HG03460 (cell line): ENCODE results near the gene INHBB.

Source experiments
- ATAC-seq: cut with Tn5 transposase; IDR thresholded peaks from one replicate; pipeline ENCODE4 v1.9.1; 2021; ENCODE audit not compliant: unreplicated experiment

The INHBB gene

DNA sequence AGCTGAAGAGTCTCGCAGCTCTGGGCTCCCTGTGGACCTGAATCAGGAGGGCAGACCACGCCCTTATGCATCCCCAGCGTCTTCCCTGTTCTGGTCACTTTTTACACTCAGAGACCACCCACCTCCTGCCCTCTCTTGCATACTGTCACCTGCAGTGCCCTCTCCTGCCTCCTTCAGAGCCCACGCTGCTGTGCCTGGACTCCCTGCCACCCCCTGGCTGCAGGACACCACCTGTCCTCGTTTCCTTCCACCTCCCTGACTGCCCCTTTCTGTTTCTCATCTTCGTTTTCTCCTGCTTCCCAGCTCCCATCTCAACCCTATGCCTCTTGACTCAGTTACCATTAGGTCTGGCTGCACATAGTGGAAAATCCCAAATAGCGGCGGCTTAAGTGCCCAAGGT, 9.2 kb upstream of the INHBB start:
- no peak for ATAC-seq

DNA sequence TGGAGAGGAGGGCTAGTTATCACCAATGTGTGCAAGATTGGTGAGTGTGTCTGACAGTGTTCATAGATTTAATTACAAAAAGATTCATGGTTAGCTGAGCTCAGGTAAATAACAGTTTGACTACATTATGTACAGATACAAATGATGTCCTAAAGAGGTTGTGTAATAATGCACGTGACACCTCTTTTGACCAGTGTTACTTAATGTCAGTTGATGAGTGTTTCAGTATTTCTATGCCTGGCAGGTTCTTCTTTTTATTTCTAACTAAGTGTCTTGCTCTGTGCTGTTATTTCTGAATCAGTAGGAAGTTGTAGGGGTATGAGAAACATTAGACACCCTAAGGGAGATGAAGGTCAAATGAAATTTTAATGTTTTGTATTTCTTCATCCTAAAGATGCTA, 7.9 kb upstream of the INHBB start:
- ATAC-seq, result no peak

DNA sequence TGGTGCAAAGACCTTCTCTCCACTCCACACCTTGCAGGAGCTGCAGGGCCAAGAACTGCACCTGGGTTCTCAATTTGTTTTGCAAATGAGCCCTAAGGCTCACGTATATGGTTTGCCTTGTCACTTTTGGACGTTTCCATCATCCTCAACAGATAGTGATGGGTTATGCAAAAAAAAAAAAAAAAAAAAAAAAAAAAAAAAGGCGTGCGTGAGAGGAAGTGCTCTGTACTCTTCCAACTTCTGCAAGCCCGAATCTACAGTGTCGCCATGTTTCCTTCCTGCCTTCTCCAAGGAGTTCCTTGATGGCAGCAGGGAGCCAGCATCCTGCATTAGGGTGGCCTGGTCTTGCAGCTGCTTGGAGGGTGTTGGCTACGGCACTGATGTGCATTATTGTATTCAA, 4.0 kb upstream of the INHBB start:
- ATAC-seq, result no peak

DNA sequence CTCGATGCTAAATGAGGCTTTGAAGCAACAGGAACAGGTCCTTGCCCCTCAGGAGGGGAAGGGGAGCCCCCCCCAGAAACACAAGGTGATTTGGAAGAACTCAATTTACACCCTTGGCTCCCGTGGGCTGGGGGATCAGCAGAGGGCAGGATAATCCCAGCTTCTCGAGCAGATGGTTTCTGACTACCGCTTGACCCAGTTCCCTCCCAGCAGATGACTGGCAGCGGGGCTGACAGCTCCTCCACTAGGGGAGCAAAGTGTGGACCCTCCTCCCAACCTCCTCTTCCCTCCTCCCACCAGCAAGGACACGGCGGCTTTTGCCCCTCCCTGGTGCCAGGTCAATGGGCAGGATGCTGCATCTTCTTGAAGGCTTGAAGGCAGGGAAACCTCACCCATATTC, 3.5 kb upstream of the INHBB start:
- ATAC-seq, result no peak

DNA sequence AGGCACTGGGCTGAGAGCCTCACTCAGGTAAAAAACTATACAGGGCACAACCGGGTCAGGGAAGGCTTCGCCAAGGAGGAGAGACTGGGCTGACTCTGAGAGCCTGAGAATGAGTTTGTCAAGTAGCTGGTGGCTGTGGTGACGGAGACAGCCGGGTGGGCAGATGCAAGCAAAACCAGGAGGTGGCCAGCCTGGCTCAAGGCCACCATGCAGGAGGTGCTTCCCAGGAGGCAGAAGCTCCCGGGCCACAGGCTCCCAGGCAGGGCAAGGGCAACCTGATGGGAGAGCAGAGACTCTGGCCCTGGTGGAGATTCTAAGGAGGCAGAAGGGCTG, 2.9 kb upstream of the INHBB start:
- ATAC-seq, result no peak

DNA sequence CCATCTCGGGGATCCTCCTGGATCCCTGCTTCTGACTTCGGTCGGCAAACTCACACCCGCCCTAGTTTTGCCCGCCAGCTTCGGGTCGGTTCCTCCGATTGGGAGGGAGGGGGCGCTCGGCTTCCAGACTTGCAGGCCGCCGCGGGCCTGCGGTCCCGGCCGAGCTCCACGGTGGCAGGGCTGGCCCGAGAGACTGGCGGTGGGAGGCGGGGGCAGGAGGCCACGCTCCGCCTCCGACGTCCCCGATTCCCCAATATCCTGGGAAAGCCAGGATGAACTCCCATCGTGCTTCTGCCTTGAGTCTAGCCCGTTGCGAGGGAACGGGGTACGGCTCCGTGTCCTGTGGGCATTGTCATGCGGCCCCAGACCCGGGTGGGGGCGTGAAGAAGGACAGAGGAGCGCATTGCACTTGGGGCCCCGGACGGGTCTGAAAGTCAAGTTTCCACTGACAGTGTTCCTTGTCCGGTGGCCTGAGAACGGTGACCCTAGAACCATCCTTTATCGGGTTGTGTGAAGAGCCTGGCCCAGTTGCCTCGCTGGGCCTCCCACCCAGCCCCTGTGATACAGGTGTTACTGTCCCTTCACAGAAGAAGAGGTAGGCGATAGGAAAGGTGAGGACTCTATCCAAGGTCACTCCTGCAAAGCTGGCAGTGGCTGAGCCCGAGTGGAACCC, 2.4 kb upstream of the INHBB start:
- ATAC-seq, result no peak

DNA sequence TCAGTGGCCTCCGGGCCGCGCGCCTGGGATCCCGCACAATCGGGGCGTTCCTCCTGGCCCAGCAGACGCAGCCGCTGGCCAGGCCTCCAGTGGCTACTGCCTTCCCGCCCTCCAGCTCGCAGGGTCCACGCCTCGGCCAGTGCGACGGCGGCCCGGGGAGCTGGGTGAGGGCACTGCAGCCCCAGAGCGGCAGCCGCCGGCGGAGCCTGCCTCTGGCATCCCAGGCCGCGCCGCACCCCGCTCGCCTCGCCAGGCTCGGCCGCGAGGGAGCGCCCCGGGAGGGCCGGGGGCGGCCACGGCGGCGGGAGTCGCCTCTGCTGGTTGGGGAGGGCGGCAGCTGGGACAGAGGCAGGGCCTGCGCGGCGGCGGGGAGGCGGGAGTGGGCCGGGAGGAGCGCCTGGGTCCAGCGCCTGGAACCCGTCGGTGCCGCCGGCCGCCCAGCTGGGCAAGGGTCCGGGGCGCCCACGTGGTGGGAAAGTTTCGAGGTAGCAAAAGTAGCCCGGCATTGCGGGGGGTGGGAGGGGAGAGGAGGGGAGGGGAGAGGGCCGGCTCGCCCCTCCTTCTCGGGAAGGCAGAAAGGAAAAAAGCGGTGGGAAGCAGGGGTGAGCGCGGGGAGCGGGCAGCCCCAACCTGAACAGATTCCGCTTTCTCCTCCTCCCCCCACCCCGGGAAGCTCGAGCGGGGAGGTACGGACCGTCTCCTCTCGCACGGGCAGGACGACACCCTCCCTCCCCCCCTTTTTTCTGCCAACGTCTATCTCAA, 1.5 kb upstream of the INHBB start:
- no peak for ATAC-seq

DNA sequence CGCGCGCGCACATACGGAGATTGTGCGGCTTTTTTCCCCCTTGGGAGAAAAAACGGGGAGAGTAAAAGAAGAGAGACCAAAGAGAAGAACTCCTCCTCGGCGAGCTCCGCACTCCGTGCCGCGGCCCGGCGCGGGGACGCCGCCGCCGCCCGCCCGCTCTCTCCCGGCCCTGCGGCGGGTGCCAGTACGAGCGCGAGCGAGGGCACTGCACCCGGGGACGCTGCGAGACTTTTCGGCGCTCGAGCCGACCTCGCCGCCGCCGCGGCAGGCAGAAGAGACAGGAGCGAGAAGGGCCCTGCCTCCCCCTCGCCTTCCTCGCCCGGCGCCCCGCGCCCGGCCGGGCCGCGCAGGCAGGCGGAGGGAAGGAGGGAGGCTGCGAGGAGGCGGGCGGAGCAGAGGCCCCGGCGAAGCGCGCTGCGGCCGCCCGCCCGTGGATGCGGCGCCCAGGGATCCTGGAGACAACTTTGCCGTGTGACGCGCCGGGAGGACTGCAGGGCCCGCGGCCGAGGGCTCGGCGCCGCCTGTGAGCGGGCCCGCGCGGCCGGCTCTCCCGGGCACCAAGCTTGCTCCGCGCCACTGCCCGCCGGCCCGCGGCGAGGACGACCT, 857 bp upstream of the INHBB start:
- ATAC-seq, result no peak

DNA sequence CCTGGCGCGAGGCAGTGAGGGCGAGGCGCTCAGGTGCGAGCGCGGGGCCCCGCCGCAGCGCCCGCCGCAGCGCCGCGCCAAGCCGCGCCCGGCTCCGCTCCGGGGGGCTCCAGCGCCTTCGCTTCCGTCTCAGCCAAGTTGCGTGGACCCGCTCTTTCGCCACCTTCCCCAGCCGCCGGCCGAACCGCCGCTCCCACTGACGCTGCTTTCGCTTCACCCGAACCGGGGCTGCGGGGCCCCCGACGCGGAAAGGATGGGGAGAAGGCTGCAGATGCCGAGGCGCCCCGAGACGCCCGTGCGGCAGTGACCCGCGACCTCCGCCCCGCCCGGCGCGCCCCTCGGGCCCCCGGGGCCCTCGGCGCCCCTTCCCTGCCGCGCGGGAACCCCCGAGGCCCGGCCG, 328 bp upstream of the INHBB start:
- ATAC-seq, result no peak

DNA sequence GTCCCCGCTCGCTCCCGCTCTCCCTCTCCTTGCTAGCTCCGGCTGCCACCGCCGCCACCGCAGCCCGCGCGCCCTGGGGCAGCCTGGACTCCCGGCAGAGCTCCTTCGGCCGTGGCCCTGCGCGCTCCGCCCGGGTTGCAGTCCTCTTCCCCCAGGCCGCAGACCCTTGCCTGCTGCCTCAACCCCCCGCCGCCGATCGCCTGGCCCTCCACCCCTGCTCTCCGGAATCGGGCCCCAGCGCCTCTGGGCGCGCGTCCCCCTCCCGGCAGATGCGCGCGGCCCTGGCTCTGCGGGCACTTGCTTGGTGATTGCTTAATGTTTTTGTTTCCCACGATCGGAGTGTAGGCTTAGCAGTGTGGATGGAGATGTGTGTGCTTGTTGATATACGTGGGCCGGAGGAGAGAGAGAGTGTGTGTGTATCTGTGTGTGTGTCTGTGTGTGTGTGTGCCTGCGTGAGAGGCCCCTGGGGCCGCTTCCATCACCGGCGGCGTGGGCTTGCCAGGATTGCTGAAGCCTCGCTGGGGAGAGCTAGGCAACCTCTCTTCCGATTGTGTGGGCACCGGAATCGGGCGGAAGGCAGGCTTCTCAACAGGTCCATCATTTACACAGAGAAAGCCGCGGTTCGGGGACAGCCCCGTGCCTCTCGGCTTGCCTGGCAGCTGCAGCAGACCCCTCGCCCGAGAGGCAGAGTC, 877 bp downstream of the INHBB start:
- ATAC-seq, result no peak

DNA sequence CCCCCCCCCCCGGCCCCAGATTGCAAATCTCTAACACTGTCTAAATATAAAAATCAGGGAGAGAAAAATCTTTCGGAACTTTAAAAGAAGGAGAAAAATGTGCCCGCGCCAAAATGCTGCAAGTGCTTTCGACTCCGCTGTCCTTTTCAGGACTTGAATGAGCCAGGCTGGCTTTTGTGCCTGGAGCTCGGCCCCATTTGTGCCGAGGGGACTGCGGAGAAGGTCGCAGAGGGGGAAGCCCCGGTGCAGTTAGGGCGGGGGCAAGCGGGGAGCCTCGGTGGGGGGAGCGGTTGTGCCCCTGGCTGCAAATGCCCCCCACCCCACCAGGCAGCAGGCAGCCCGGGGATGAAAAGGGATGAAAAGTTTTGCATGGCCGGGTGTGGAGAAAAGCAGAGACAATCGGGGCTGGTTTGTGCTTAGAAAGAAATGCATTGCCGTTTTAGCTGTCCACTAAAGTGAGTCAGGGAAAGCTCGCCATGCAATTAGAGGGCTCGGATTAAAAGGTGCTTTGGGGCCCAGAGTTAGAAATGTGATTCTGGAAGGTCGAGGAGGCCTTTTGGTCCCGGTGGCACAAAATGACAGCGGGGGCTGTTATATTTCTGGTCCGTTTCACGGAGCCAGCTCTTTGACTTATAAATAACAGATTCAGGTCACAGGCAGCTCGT, 1.6 kb downstream of the INHBB start:
- no peak for ATAC-seq

DNA sequence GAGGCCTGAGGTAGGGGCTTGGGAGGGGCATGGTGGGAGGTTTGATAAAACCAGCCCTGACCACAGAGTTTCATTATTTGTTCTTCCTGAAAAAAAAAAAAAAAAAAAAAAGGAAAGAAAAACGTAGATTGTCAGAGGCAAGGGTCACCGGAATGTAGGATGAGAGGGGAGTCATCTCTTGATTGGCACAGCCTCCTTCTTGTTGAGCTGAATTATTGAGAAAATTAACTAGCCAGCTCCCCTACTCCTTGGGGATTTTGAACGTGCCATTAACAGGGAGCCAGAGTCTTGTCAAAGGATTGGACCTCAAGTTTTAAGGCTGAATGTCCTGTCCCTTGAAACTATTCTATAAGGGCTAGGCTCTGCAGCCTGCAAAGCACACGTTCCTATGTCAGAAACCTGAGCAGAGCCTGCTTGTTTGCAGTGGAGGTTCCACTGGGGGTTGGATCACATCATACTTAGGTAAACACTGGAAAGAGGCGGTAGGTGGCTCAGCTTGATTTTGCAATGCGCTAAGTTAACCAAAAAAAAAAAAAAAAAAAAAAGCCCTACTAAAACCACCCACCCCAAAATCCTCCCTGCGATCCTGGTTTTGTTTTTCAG, 2.3 kb downstream of the INHBB start:
- ATAC-seq, result no peak

DNA sequence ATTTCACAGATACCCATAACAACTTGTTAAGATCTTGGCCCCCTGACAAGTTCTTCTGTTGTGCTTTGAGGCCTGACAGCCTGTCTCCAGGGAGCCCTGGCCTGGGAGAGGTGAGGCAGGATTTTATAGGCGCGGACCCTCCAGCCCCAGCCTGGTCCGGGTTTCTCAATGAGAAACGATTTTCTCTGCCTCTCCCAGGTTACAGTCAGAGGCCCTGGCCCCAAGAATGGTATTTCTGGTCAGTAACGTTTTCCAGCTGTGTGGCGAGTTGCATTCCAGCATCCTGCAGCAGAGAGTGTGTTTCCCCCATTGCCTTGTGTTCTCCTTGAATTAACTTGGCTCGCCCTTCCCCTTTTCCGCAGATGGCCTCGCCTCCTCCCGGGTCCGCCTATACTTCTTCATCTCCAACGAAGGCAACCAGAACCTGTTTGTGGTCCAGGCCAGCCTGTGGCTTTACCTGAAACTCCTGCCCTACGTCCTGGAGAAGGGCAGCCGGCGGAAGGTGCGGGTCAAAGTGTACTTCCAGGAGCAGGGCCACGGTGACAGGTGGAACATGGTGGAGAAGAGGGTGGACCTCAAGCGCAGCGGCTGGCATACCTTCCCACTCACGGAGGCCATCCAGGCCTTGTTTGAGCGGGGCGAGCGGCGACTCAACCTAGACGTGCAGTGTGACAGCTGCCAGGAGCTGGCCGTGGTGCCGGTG, 3.0 kb downstream of the INHBB start:
- ATAC-seq, result no peak

DNA sequence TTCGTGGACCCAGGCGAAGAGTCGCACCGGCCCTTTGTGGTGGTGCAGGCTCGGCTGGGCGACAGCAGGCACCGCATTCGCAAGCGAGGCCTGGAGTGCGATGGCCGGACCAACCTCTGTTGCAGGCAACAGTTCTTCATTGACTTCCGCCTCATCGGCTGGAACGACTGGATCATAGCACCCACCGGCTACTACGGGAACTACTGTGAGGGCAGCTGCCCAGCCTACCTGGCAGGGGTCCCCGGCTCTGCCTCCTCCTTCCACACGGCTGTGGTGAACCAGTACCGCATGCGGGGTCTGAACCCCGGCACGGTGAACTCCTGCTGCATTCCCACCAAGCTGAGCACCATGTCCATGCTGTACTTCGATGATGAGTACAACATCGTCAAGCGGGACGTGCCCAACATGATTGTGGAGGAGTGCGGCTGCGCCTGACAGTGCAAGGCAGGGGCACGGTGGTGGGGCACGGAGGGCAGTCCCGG, 3.5 kb downstream of the INHBB start:
- no peak for ATAC-seq

DNA sequence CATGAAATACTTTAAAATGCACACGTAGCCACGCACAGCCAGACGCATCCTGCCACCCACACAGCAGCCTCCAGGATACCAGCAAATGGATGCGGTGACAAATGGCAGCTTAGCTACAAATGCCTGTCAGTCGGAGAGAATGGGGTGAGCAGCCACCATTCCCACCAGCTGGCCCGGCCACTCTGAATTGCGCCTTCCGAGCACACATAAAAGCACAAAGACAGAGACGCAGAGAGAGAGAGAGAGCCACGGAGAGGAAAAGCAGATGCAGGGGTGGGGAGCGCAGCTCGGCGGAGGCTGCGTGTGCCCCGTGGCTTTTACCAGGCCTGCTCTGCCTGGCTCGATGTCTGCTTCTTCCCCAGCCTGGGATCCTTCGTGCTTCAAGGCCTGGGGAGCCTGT, 4.1 kb downstream of the INHBB start:
- no peak for ATAC-seq

DNA sequence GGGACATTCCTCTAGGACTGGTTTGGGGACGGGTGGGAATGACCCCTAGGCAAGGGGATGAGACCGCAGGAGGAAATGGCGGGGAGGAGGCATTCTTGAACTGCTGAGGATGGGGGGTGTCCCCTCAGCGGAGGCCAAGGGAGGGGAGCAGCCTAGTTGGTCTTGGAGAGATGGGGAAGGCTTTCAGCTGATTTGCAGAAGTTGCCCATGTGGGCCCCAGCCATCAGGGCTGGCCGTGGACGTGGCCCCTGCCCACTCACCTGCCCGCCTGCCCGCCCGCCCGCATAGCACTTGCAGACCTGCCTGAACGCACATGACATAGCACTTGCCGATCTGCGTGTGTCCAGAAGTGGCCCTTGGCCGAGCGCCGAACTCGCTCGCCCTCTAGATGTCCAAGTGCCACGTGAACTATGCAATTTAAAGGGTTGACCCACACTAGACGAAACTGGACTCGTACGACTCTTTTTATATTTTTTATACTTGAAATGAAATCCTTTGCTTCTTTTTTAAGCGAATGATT, 4.9 kb downstream of the INHBB start:
- ATAC-seq, result no peak

DNA sequence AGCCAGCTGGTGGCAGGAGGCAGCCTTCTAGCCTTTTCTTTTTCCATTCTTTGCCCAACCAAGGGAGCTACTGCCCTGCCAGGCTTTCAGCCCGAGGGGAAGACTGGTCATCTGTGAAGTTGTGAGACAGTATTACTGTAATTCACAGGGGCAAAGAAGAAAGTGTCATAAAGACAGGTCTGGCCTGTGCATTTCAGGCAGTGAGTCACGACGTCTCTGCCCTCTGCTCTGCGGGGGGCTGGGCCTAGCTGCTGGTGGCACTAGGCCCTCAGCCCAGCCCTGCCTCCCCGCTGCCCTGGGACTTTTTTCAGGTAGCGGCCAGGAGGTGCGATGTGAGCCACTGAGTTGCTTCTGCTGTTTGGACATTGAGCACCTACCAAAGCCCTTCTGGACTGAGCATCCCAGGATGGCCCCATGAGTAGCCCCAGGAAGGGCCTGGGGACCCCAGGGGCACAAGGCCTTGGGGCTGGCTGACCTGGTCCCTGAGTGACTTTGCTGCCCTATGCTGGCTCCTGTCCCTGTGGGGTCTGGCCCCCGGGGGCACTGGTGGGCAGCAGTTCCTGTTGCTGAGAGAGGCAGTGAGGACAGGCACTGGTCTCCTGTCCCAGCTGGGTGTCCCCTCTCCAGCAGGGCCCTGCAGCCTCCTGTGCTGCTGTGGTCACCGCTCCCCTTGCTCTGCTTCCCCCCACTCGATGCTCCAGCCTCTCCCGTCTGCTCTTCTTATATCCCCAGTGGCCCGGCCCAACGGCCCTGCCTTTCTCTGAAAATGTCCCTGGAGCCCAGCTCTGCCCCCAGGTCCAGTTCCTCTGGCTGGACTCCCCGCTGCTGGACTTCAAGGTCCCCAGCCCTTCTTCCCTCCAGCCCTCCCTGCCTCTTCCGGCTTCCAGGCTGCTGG, 7.0 kb downstream of the INHBB start:
- ATAC-seq, result no peak

DNA sequence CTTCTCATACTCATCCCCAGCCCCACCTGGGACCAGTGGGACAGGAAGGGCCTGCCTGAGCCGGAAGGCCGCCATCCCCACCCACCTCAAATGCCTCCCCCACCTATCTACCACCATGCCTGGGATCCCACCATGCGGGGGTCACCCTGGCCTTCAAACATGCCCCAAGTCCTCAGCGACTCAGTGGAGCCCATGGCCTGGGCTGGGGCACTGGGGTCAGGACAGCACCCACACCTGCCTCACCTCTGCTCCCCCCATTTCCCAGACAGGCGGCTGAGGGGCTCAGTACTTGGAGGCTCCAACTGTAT, 7.6 kb downstream of the INHBB start:
- ATAC-seq, result no peak

DNA sequence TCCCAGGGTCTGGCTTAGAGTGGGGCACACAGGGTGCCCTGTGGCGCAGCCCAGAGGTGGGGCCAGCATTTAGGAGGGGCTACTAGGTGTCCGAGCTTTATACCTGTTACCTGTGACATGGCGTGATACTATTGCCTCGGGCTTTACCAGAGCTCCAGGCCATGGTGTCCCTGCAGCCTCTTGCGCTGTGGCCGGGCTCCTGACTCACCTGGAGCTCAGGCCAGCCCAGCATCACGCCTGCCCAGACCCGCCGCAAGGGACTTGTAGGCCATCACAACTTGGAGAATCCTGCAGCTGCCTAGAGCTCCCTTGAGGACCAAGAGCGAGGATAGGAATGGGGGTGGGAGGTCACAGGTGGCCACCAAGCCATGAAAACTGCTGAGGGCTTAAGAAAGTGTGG, 8.0 kb downstream of the INHBB start:
- no peak for ATAC-seq
